ENCODE measurements around the gene C1orf53. TPM values are rescaled to one million over a fixed set of nuclear protein-coding genes. Genes with fewer than 3 reads are reported as not detected.

C1orf53 gene
- total RNA-seq, 1 donor from 2014 or later = 1.3 TPM

DNA sequence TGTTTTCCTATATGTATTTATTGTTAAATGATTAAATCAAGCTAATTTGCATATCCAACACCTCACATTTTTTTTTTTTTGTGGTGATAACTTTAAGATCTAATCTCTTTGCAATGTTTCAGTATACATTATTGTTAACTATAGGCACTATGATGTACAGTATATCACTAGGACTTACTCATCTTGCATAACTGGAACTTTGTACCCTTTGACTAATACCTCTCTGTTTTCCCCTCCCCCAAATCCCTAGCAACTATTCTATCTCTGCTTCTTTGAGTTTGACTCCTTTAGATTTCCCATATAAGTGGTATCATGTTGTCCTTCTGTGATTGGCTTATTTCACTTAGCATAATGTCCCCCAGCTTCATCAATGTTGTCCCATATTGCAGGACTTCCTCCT lies 9.7 kb upstream of the C1orf53 start:
- DNase-seq = no peak
- Mint-ChIP-seq H3K27ac (no peak overlapping the region), H3K4me3 (no peak overlapping the region), H3K27me3 (peaks cover 54% of the 10 kb centered on the region), H3K4me1 (no peaks in the 10 kb centered on the region), H3K36me3 (ENCODE audit: low read depth) (no peaks in the 10 kb centered on the region), H3K9me3 (no peaks in the 10 kb centered on the region)
- intact Hi-C loops (cut with micrococcal nuclease) = no loop called here

DNA sequence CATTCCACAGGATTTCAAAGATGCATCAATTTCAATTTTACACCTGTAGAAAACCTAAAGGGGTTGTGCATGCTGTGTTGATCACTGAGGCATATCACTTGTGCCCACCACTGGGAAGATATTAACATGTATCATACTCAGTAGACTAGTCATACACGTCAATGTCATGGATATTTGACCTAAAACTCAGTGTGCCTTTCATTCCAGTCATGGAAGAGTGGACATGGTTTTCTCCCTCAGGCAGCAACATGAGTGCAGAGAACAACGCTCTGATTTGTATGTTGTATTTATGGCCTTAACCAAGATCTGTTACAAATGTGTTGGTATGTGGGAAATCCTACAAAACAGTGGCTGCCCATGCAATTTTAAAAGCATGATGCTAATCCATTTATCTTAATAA lies 6.1 kb upstream of the C1orf53 start:
- intact Hi-C loops (cut with micrococcal nuclease) = no loop called here
- Mint-ChIP-seq H3K27ac (no peak overlapping the region), H3K27me3 (peaks cover 58% of the 10 kb centered on the region), H3K4me3 (no peak overlapping the region), H3K9me3 (no peaks in the 10 kb centered on the region), H3K36me3 (ENCODE audit: low read depth) (no peaks in the 10 kb centered on the region), H3K4me1 (no peaks in the 10 kb centered on the region)
- DNase-seq = no peak

DNA sequence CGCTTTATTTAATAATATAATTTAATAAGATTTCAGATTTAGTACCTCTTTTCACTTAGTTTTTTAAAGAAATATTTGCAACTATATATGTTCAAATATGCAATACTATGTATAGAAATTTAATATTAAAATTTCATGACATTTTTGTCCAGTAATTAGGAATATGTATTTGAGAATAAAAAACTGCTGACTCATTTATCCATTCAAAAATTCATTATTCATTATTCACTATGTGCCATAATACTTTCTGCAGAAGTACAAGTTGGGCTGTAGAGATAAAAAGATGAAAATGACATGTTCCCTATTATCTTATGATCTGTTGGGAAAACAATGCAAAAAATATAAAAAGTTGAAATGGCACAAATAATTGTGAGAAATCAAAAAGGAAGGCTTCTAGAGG lies 3.4 kb upstream of the C1orf53 start:
- no peak for DNase-seq
- Mint-ChIP-seq H3K4me3 (no peak overlapping the region), H3K27ac (no peak overlapping the region), H3K4me1 (peaks cover 8% of the 10 kb centered on the region), H3K36me3 (ENCODE audit: low read depth) (no peaks in the 10 kb centered on the region), H3K27me3 (peaks cover 61% of the 10 kb centered on the region), H3K9me3 (no peaks in the 10 kb centered on the region)
- intact Hi-C loops (cut with micrococcal nuclease) = no loop called here

DNA sequence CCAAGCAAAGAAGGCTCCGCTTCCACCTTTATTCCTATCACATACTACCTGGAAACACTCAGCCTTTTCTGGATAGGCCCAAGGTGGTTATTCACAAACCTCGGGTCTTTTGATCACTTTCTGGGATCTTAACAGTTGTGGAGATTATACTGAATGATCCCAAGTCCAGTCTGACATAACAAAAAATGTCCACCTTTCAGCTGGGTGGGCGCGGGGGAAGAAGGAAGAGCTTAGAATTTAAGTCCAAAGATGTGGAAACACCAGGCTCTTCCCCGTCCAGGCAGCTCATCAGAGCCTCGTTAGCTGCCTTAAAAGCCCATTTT lies 338 bp upstream of the C1orf53 start:
- H3K9me3 Mint-ChIP-seq = no peaks in the 10 kb centered on the region
- peak overlapping the region; percentile 83 for H3K4me3 Mint-ChIP-seq
- H3K27ac Mint-ChIP-seq = peak overlapping the region; percentile 80
- peaks cover 68% of the 10 kb centered on the region for H3K27me3 Mint-ChIP-seq
- H3K36me3 Mint-ChIP-seq (ENCODE audit: low read depth) = no peaks in the 10 kb centered on the region
- DNase-seq = no peak
- peaks cover 8% of the 10 kb centered on the region for H3K4me1 Mint-ChIP-seq
- intact Hi-C loops (cut with micrococcal nuclease) = loop anchor here (2.0 to 10.0 kb wide), 3 partner anchors 125 to 723 kb away; partner anchors contain the start of gene NEK7

DNA sequence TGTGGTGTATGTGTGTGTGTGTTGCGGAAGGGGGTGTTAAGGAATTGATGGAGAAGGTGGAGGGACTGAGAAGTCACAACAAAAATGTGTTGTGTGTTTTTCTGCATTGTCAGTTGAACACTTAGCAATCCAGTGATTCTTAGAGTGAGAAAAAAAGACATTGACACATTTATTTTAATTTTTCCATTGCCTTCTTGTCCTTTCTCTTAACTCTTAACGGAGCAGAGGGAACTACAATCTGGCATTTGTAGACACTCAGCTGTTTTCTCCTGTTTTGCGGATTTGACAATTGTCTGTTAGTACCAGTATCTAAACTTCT lies 725 bp downstream of the C1orf53 start:
- peak overlapping the region; percentile 83 for H3K4me3 Mint-ChIP-seq
- peaks cover 9% of the 10 kb centered on the region for H3K4me1 Mint-ChIP-seq
- H3K36me3 Mint-ChIP-seq (ENCODE audit: low read depth) = no peaks in the 10 kb centered on the region
- peak overlapping the region; percentile 50 for H3K27ac Mint-ChIP-seq
- DNase-seq = no peak
- H3K9me3 Mint-ChIP-seq = no peaks in the 10 kb centered on the region
- H3K27me3 Mint-ChIP-seq = peaks cover 69% of the 10 kb centered on the region
- intact Hi-C loops (cut with micrococcal nuclease) = loop anchor here (2.0 to 10.0 kb wide), 3 partner anchors 126 to 722 kb away; partner anchors contain the start of gene NEK7

DNA sequence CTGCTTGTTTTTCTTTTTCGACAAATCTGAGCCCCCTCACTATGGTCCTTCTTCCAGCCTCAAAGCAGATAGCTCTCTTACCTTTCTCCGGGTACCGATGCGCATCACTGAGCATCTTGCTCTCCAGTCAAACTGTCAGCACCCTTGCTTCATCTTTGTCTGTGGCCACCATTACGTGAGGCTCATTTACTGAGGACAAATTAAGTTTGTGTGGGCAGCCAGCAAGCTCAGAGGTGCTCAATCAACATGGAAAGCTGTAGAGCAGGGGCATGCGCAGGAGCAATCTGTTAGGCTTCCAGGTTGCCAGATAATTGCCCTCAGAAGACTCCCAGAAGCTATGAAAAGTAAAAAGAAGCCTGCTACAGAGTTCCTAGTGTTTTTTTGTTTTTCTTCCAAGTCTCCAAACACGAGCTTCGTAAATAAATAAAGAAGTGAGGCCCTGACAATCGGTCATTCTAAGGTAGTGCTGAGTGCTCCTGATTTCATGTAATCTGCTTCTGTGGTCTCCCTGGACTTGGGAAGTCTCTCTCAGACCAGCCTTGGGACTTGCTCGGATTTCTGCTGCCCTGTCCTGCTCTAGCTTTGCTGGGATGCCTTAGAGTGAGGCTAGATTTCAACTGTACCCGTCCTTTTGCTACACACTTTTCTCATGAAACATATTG lies 1.8 kb downstream of the C1orf53 start:
- H3K27me3 Mint-ChIP-seq = peaks cover 73% of the 10 kb centered on the region

DNA sequence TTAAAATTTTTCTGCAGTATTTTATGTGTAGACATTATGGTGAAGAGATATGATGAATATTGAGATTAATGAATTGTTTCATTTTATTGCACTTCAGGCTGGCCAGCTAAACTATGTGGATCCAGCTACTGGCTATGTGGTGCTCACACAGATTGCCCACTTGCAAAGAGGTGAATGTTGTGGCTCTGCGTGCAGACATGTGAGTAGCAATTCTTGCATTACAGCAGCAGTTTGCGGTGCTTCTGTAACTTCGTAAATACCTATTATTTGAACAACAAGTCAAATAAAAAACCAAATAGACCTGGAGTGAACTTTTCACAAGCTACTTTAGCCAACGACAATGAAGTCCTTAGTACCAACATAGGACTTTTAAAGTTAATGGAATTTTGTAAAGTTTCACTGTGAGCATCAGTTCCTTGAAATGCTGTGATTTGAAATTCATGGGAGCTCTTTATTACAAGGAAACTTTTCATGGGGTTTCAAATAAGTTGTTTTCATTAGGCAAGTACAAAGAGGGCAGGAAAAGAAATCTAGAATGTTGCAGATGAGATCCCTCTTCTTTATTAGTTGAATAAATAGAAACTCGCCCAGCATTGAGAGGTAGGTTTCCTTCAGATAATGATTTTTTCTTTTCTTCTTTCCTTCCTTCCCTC lies 3.4 kb downstream of the C1orf53 start:
- Mint-ChIP-seq H3K4me1 (peaks cover 29% of the 10 kb centered on the region), H3K27me3 (peaks cover 77% of the 10 kb centered on the region), H3K36me3 (ENCODE audit: low read depth) (no peaks in the 10 kb centered on the region), H3K27ac (no peak overlapping the region), H3K4me3 (no peak overlapping the region), H3K9me3 (no peaks in the 10 kb centered on the region)
- DNase-seq = no peak
- intact Hi-C loops (cut with micrococcal nuclease) = loop anchor here (2.0 to 10.0 kb wide), 2 partner anchors 13 to 719 kb away; no protein-coding TSS in a partner anchor

More for the DNA sequence above, 1.8 kb downstream of the C1orf53 start:
- Mint-ChIP-seq H3K4me3 (no peak overlapping the region), H3K9me3 (no peaks in the 10 kb centered on the region), H3K4me1 (peaks cover 20% of the 10 kb centered on the region), H3K36me3 (ENCODE audit: low read depth) (no peaks in the 10 kb centered on the region), H3K27ac (no peak overlapping the region)
- intact Hi-C loops (cut with micrococcal nuclease) = loop anchor here (2.0 to 10.0 kb wide), 2 partner anchors 15 to 721 kb away; no protein-coding TSS in a partner anchor
- no peak for DNase-seq

DNA sequence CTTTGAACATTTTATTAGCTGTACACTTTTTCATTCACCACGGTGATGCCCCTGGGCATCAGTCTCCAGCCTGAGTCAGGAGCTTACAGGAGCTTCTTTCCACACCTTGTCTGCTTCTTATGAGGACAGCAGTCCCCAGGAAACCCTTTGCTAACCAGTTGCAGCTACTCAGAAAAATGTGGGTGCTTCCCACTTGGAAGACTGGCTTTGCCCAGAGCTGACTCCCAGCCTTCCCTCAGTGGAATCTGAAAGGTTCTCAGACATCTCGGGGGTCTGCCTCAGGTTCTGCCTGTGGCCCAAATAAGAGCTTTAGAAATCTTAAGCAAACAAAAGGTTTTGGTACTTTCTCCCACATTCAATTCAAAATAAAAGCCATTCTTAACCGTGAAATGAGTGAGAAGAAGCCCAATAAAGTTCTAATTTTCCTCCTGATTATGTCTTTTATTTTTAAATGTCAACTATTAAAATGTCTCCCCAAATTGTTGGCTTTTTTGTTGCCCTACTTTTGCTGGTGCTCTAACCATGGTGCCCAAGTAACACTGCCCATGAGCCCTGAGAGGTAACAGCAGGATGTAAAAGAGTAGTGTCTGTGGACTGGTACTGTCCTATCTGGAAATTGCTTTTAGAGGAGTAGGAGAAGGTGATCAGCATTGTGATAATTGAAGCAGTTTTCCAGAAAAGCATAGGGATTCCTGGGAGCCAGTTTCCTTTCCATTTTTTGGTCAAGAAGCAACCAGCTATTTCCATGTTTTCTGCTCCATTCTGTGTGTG lies 5.6 kb downstream of the C1orf53 start:
- intact Hi-C loops (cut with micrococcal nuclease) = loop anchor here (10.0 kb wide), 1 partner anchor 717 kb away; no protein-coding TSS in a partner anchor
- peaks cover 43% of the 10 kb centered on the region for H3K4me1 Mint-ChIP-seq
- H3K27me3 Mint-ChIP-seq = peaks cover 94% of the 10 kb centered on the region
- no peak overlapping the region for H3K27ac Mint-ChIP-seq
- H3K36me3 Mint-ChIP-seq (ENCODE audit: low read depth) = no peaks in the 10 kb centered on the region
- no peak for DNase-seq
- no peaks in the 10 kb centered on the region for H3K9me3 Mint-ChIP-seq
- H3K4me3 Mint-ChIP-seq = peak overlapping the region; percentile 55

DNA sequence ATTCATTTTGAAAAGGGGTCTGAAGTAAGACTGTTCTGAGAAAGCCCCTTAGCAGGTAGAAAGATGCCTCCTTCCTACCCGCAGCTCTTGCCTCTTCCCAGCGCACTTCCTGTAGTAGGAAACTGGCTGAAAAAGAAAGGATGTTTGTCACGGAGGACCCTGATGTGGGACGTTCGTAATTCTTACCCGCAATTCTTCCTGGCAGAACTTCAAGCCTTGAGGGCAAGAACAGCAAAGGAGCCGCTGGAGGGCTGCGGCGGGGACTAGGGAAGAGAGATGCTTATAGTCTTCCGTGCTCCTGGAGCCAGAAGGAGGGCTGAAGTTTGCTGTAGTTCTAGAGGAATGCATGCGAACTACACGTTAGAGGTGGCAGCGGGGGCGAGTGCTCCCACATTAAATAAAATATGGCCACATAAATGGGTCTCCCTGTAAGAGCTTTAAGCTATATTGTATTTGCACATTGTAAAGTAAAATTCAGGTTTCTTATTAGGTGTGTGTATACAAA lies 6.3 kb downstream of the C1orf53 start:
- Mint-ChIP-seq H3K9me3 (no peaks in the 10 kb centered on the region), H3K4me1 (peaks cover 43% of the 10 kb centered on the region), H3K27me3 (peaks cover 94% of the 10 kb centered on the region), H3K36me3 (ENCODE audit: low read depth) (no peaks in the 10 kb centered on the region), H3K27ac (no peak overlapping the region), H3K4me3 (peak overlapping the region; percentile 55)
- intact Hi-C loops (cut with micrococcal nuclease) = loop anchor here (10.0 kb wide), 1 partner anchor 716 kb away; no protein-coding TSS in a partner anchor
- peak; percentile 67 for DNase-seq

DNA sequence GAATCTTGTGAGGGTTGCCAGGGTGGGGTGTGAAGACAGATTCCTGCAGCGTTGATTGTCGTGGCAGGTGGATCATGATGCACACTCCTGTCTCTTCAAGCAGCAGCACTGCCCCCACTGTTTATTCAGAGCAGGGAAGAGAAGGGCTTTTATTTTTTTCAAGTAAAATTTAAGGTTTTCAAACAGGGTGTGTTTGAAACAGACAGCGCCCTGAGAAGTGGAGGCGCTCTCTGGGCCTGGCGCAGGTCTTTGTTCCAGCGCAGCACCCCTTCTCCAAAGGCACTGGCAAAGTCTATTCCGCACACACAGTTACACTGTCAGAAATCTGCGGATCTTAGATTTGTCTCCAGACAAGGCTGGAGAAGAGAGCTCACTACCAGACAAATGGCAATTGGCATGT lies 7.0 kb downstream of the C1orf53 start:
- Mint-ChIP-seq H3K27me3 (peaks cover 94% of the 10 kb centered on the region), H3K4me3 (peak overlapping the region; percentile 55)
- intact Hi-C loops (cut with micrococcal nuclease) = loop anchor here (10.0 kb wide), 1 partner anchor 715 kb away; no protein-coding TSS in a partner anchor

DNA sequence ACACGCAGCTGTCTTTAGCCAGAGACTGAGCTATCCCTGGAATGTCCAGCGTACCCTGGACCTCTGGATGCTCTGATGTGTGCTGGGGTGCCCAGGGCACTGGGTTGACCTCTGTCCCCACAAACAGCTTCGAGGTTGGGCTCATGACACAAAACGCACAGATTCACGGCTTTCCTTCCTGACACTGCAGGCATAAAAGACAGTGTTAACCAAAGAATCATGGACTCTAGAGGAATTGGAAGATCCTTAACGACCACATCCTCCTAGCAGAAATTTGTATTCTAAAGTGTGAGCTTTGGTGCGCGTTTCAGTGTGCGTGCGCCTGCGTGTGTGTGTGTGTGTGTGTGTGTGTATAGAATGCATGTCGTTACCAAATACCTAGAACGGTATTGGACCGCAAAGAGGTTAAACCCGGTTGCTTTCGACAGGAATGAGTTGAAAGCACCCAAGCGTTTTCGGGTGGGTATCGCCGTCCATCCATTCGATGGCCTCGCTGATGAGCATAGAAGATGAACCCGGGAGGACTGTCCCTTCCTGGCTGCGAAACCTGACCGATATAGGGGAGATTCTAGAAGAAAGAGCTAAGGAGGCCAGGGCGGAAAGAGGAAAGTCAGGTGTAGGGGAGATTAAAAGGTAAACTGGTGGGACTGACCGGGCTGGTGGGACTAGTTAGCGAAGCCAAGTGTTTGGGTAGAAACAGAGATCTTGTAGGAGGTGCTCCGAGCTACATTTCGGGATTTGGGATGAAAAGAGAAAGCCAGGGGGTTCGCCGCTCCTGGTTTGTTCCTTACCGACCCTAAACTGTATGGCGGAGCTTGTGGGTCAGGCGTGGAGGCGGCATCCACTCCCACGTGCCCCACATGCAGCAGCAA lies 7.9 kb downstream of the C1orf53 start:
- DNase-seq = peak; percentile 64
- Mint-ChIP-seq H3K36me3 (ENCODE audit: low read depth) (no peaks in the 10 kb centered on the region), H3K4me3 (peak overlapping the region; percentile 64), H3K9me3 (no peaks in the 10 kb centered on the region), H3K27ac (peak overlapping the region; percentile 38), H3K27me3 (peaks cover 95% of the 10 kb centered on the region), H3K4me1 (peaks cover 48% of the 10 kb centered on the region)
- intact Hi-C loops (cut with micrococcal nuclease) = loop anchor here (1.0 to 10.0 kb wide), 2 partner anchors 8 to 444 kb away; no protein-coding TSS in a partner anchor

More for the DNA sequence above, 7.0 kb downstream of the C1orf53 start:
- DNase-seq = peak; percentile 59
- peaks cover 45% of the 10 kb centered on the region for H3K4me1 Mint-ChIP-seq
- no peaks in the 10 kb centered on the region for H3K9me3 Mint-ChIP-seq
- H3K27ac Mint-ChIP-seq = no peak overlapping the region
- H3K36me3 Mint-ChIP-seq (ENCODE audit: low read depth) = no peaks in the 10 kb centered on the region

DNA sequence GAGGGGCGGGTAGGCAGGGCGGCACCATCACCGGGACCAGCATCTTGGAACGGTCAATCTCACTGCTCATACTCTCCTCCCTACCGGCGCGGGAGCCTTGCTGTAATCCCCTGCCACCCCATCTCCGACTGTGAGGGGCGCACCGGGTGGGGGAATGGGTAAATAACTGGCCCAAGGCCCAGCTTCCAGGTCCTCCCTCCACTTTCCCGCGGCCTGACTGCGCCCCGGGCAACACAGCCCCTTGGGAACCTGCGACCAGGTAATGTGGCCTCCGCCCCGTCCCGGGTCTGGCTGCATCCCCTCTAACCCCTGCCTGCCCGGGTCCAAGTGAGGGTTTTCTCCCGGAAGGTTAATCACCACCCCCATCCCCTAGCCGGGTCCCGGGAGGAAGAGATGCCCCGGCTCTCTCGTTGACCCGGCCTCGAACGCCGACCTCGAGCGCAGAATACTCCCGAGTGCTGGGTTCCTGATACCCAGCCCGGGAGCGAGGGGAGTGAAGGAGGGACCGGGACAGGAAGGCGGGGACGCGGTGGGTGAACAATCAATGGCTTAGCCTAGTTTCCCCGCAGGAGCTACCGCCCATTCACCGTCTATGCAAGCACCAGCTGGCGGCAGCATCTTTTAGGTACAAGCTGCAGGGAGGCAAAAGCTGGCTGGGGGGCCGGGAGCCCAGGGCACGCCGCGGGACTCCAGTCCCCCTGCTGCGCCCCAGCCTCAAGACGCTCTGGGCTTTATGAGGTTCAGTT lies 8.9 kb downstream of the C1orf53 start:
- no peak overlapping the region for H3K27ac Mint-ChIP-seq
- peak; percentile 73 for DNase-seq

More for the DNA sequence above, 8.9 kb downstream of the C1orf53 start:
- intact Hi-C loops (cut with micrococcal nuclease) = loop anchor here (10.0 kb wide), 1 partner anchor 444 kb away; no protein-coding TSS in a partner anchor
- peak overlapping the region; percentile 77 for H3K4me3 Mint-ChIP-seq
- peaks cover 95% of the 10 kb centered on the region for H3K27me3 Mint-ChIP-seq
- H3K9me3 Mint-ChIP-seq = no peaks in the 10 kb centered on the region
- peaks cover 53% of the 10 kb centered on the region for H3K4me1 Mint-ChIP-seq
- no peaks in the 10 kb centered on the region for H3K36me3 Mint-ChIP-seq (ENCODE audit: low read depth)

All from activated CD4-positive, alpha-beta T cell treated with anti-CD3 and anti-CD28 coated beads, Interleukin-2, amount 10 ng/mL, durations not matched to agents 24 days and 14 days (primary cell).